MM.1S (cell line): ENCODE results near the gene ECHS1.

Experiments
- CTCF ChIP-seq: fragments of 300-600 bp; sonication (generic); IDR thresholded peaks from 2 replicates; pipeline ENCODE4 v1.5.1; 2016; ENCODE audit warnings: antibody characterized with exemption, low read length, mixed read lengths
- EZH2phosphoT487 ChIP-seq: fragments of 300-600 bp; sonication (generic); IDR thresholded peaks from 2 replicates; pipeline ENCODE4 v1.6.1; 2018; ENCODE audit warnings: antibody characterized with exemption, low read length

DNA sequence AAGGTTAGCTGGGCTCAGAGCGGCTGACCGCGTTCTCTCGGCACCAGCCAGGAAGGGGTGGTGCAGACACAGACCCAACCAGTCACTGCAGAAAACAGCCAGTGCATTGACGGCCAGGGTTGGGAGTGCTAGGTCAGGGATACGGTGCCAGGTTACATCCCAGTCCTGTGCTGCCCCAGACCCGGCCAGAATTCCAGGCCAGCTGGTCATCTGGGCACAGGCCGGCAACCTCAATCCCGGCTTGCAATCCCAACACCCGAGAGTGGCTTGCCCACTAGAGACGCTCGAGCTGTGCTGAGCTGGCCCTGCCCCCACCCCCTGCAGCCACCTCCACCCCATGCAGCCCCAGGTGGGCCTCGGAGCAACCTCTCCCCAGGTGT, 22.2 kb downstream of the ECHS1 start:
- TF ChIP-seq EZH2phosphoT487, result no peak
- no peak for TF ChIP-seq CTCF
